Jurkat, Clone E6-1 (cell line): ENCODE data around the gene SPATA20.

Experiments used
- DNase-seq: peaks from one replicate; pipeline ENCODE4 v3.0.0-alpha.2; 2011; ENCODE audit warnings: low read depth, low spot score
- H3K4me3 ChIP-seq: 2 replicates; pipeline ENCODE4 v1.5.1; 2011; ENCODE audit warnings: mild to moderate bottlenecking, low read length, control low read depth, moderate library complexity

Gene SPATA20

GRCh38 chr17:50551433-50551815 lies 4.5 kb downstream of the SPATA20 start:
- no peak overlapping the region for H3K4me3 ChIP-seq
- DNase-seq = no peak

- DNase-seq = no peak
- no peak overlapping the region for H3K4me3 ChIP-seq
Observed at GRCh38 chr17:50551884-50552283, 4.9 kb downstream of the SPATA20 start.

GRCh38 chr17:50554201-50554600 lies 7.2 kb downstream of the SPATA20 start:
- no peak overlapping the region for H3K4me3 ChIP-seq
- no peak for DNase-seq

GRCh38 chr17:50556803-50557202 lies 9.8 kb downstream of the SPATA20 start:
- DNase-seq = no peak
- H3K4me3 ChIP-seq = no peak overlapping the region

GRCh38 chr17:50557630-50558029 lies 10.7 kb downstream of the SPATA20 start:
- H3K4me3 ChIP-seq = no peak overlapping the region
- DNase-seq = no peak

- no peak overlapping the region for H3K4me3 ChIP-seq
- no peak for DNase-seq
Observed at GRCh38 chr17:50558091-50558490, 11.1 kb downstream of the SPATA20 start.

GRCh38 chr17:50558581-50558940 lies 11.6 kb downstream of the SPATA20 start:
- H3K4me3 ChIP-seq = no peak overlapping the region
- DNase-seq = no peak

- no peak overlapping the region for H3K4me3 ChIP-seq
- DNase-seq = no peak
Observed at GRCh38 chr17:50558941-50559614, 12.1 kb downstream of the SPATA20 start.

- no peak for DNase-seq
- H3K4me3 ChIP-seq = no peak overlapping the region
Observed at GRCh38 chr17:50559674-50560184, 12.8 kb downstream of the SPATA20 start.

- peak; percentile 62 for DNase-seq
Observed at GRCh38 chr17:50560185-50560824, 13.3 kb downstream of the SPATA20 start, which contains the start of gene CACNA1G. Gene CACNA1G (plus strand): TSS chr17:50560715. CDS start chr17:50561460, 745 bp downstream.

GRCh38 chr17:50560931-50561745 lies 14.2 kb downstream of the SPATA20 start:
- no peak for DNase-seq
- no peak overlapping the region for H3K4me3 ChIP-seq

More at GRCh38 chr17:50560185-50560824, 13.3 kb downstream of the SPATA20 start, which contains the start of gene CACNA1G:
- H3K4me3 ChIP-seq = no peak within 1 kb of the TSS

GRCh38 chr17:50561746-50562141 lies 14.8 kb downstream of the SPATA20 start:
- no peak overlapping the region for H3K4me3 ChIP-seq
- DNase-seq = no peak

- no peak overlapping the region for H3K4me3 ChIP-seq
Observed at GRCh38 chr17:50562242-50563091, 15.5 kb downstream of the SPATA20 start.

GRCh38 chr17:50563092-50563511 lies 16.1 kb downstream of the SPATA20 start:
- DNase-seq = no peak
- no peak overlapping the region for H3K4me3 ChIP-seq

More at GRCh38 chr17:50562242-50563091, 15.5 kb downstream of the SPATA20 start:
- no peak for DNase-seq

GRCh38 chr17:50564916-50565315 lies 17.9 kb downstream of the SPATA20 start:
- DNase-seq = no peak
- H3K4me3 ChIP-seq = no peak overlapping the region

- DNase-seq = no peak
Observed at GRCh38 chr17:50565402-50566350, 18.7 kb downstream of the SPATA20 start.

GRCh38 chr17:50566886-50567285 lies 19.9 kb downstream of the SPATA20 start:
- no peak for DNase-seq
- no peak overlapping the region for H3K4me3 ChIP-seq

More at GRCh38 chr17:50565402-50566350, 18.7 kb downstream of the SPATA20 start:
- H3K4me3 ChIP-seq = no peak overlapping the region

- no peak overlapping the region for H3K4me3 ChIP-seq
- DNase-seq = no peak
Observed at GRCh38 chr17:50568659-50569058, 21.7 kb downstream of the SPATA20 start.
